ENCODE results near the gene VSTM2L.
A peak's percentile ranks its signal among the peaks of the same experiment; 100 is the strongest.

VSTM2L gene

GRCh38 chr20:37971561-37972127 is 68.7 kb downstream of the VSTM2L start:
- DNase-seq, result no peak

GRCh38 chr20:37972256-37973058 is 69.5 kb downstream of the VSTM2L start:
- DNase-seq, result no peak

GRCh38 chr20:37973059-37973910 is 70.4 kb downstream of the VSTM2L start:
- DNase-seq, result no peak

GRCh38 chr20:37976887-37977286 is 74.0 kb downstream of the VSTM2L start:
- DNase-seq, result no peak

- no peak for DNase-seq
These were observed 74.4 kb downstream of the VSTM2L start for GRCh38 chr20:37977338-37977737.

- no peak for DNase-seq
These were observed 74.9 kb downstream of the VSTM2L start for GRCh38 chr20:37977786-37978185.

GRCh38 chr20:37979021-37979985 is 76.4 kb downstream of the VSTM2L start:
- no peak for DNase-seq

GRCh38 chr20:37980383-37980782 is 77.5 kb downstream of the VSTM2L start:
- no peak for DNase-seq

- no peak for DNase-seq
These were observed 77.9 kb downstream of the VSTM2L start for GRCh38 chr20:37980876-37981275.

GRCh38 chr20:37981568-37981967 is 78.6 kb downstream of the VSTM2L start:
- no peak for DNase-seq

- no peak for DNase-seq
These were observed 80.4 kb downstream of the VSTM2L start for GRCh38 chr20:37983286-37983685.

- no peak for DNase-seq
These were observed 81.3 kb downstream of the VSTM2L start for GRCh38 chr20:37984018-37984785.

GRCh38 chr20:37986044-37986858 is 83.3 kb downstream of the VSTM2L start:
- no peak for DNase-seq

GRCh38 chr20:37986873-37987601 is 84.1 kb downstream of the VSTM2L start:
- no peak for DNase-seq

GRCh38 chr20:37987602-37988290 is 84.8 kb downstream of the VSTM2L start:
- DNase-seq, result no peak

- DNase-seq, result no peak
These were observed 85.5 kb downstream of the VSTM2L start for GRCh38 chr20:37988306-37988954.

- DNase-seq, result peak; percentile 13
These were observed 86.8 kb downstream of the VSTM2L start for GRCh38 chr20:37989601-37990295.

- DNase-seq, result peak; percentile 45
These were observed 87.7 kb downstream of the VSTM2L start for GRCh38 chr20:37990571-37991151.

All from CD4-positive, alpha-beta T cell treated with Interleukin-6 for 4 hours (primary cell).